ENCODE measurements around the gene IGF1R.
"Not testable (repeated sequence)": the region's sequence is repeated elsewhere in the genome, so short reads cannot be mapped to it uniquely, and the experiment has no call there.

IGF1R gene

GRCh38 chr15:98968576-98968975 lies 320.2 kb downstream of the IGF1R start:
- no peak for DNase-seq

- no peak for DNase-seq
Observed at GRCh38 chr15:98969126-98969735, 320.9 kb downstream of the IGF1R start.

- no peak for DNase-seq
Observed at GRCh38 chr15:98970799-98971198, 322.5 kb downstream of the IGF1R start.

GRCh38 chr15:98976500-98976899 lies 328.2 kb downstream of the IGF1R start:
- no peak for DNase-seq

GRCh38 chr15:98977441-98977840 lies 329.1 kb downstream of the IGF1R start:
- DNase-seq, result no peak

GRCh38 chr15:98978153-98978552 lies 329.8 kb downstream of the IGF1R start:
- DNase-seq, result no peak

- no peak for DNase-seq
Observed at GRCh38 chr15:98980899-98981228, 332.5 kb downstream of the IGF1R start.

GRCh38 chr15:98981851-98982722 lies 333.7 kb downstream of the IGF1R start:
- DNase-seq, result no peak

- DNase-seq, result no peak
Observed at GRCh38 chr15:98983334-98983733, 335.0 kb downstream of the IGF1R start.

GRCh38 chr15:98986281-98986680 lies 337.9 kb downstream of the IGF1R start:
- no peak for DNase-seq

GRCh38 chr15:98994892-98995291 lies 346.6 kb downstream of the IGF1R start:
- DNase-seq, result no peak

- DNase-seq, result no peak
Observed at GRCh38 chr15:98996169-98996568, 347.8 kb downstream of the IGF1R start.

- DNase-seq, result no peak
Observed at GRCh38 chr15:98996624-98997023, 348.3 kb downstream of the IGF1R start.

- no peak for DNase-seq
Observed at GRCh38 chr15:98997312-98997711, 349.0 kb downstream of the IGF1R start.

- DNase-seq, result no peak
Observed at GRCh38 chr15:98997755-98998154, 349.4 kb downstream of the IGF1R start.

GRCh38 chr15:98998279-98998678 lies 349.9 kb downstream of the IGF1R start:
- DNase-seq, result no peak

GRCh38 chr15:98999233-98999632 lies 350.9 kb downstream of the IGF1R start:
- DNase-seq, result no peak

- no peak for DNase-seq
Observed at GRCh38 chr15:99002226-99002625, 353.9 kb downstream of the IGF1R start.

- DNase-seq, result not testable (repeated sequence)
Observed at GRCh38 chr15:99003317-99003716, 355.0 kb downstream of the IGF1R start.

GRCh38 chr15:99004998-99005974 lies 356.9 kb downstream of the IGF1R start:
- not testable (repeated sequence) for DNase-seq

GRCh38 chr15:99006146-99006545 lies 357.8 kb downstream of the IGF1R start:
- DNase-seq, result no peak

GRCh38 chr15:99006904-99007495 lies 358.7 kb downstream of the IGF1R start:
- no peak for DNase-seq

Measured in effector CD4-positive, alpha-beta T cell (primary cell).